Endothelial cell of umbilical vein (primary cell): ENCODE data around the gene TMEM51.

Source experiments
- EZH2 ChIP-seq: IDR thresholded peaks from 2 replicates; pipeline ENCODE4 v1.6.1; 2012; ENCODE audit warnings: borderline replicate concordance, low read depth, mild to moderate bottlenecking, moderate library complexity, low read length, inconsistent platforms; ENCODE audit not compliant: severe bottlenecking
- MYC ChIP-seq: IDR thresholded peaks from one replicate; pipeline ENCODE4 v1.6.1; 2011; ENCODE audit warnings: mild to moderate bottlenecking, low read depth, low read length
- POLR2A ChIP-seq: IDR thresholded peaks from 2 replicates; pipeline ENCODE4 v1.6.1; 2012; ENCODE audit warnings: low read depth, mild to moderate bottlenecking, control low read depth, low read length
- POLR2AphosphoS5 ChIP-seq: IDR thresholded peaks from 2 replicates; pipeline ENCODE4 v1.6.1; 2012; ENCODE audit warnings: low read depth, mild to moderate bottlenecking, control low read depth, low read length, moderate library complexity; ENCODE audit not compliant: insufficient read depth
- TF ChIP-seq, protein P1 (sequence below): IDR thresholded peaks from 2 replicates; pipeline ENCODE4 v1.6.1; 2011; ENCODE audit not compliant: insufficient read depth, insufficient read length
- TF ChIP-seq, protein P2 (sequence below), 2 donors: IDR thresholded peaks; 1 replicate in 1 of 2; 2 replicates in 1 of 2; pipeline ENCODE4 v1.5.1; 2011; ENCODE audit warnings: low read length in 2 of 2, mild to moderate bottlenecking in 2 of 2, moderate library complexity in 2 of 2, control low read depth in 1 of 2, inconsistent platforms in 1 of 2, low read depth in 1 of 2; ENCODE audit not compliant: insufficient read depth in 1 of 2; ENCODE audit errors: extremely low read depth in 1 of 2

DNA sequence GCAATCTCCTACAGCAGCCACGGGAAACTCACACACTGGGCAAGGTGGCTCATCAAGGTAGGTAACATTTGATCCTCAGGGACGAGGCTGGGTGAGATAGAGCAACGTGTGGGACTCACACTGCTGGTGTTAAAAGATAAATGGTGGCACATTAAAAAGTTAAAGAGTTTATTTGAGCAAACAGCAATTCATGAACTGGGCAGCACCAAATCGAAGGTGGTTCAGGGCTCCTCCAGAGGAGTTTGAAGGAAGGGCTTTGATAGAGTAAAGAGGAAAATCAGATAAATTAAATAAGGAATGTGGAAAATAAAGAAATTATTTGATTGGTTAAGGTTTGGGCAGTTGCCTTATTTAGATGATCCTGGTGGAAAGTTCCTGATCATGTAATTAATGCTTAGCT lies 23.6 kb upstream of the TMEM51 start:
- no peak for TF ChIP-seq POLR2A
- TF ChIP-seq POLR2AphosphoS5: no peak
- TF ChIP-seq EZH2: no peak
- TF ChIP-seq, protein P1, sequence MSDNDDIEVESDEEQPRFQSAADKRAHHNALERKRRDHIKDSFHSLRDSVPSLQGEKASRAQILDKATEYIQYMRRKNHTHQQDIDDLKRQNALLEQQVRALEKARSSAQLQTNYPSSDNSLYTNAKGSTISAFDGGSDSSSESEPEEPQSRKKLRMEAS: no peak
- TF ChIP-seq, protein P2, sequence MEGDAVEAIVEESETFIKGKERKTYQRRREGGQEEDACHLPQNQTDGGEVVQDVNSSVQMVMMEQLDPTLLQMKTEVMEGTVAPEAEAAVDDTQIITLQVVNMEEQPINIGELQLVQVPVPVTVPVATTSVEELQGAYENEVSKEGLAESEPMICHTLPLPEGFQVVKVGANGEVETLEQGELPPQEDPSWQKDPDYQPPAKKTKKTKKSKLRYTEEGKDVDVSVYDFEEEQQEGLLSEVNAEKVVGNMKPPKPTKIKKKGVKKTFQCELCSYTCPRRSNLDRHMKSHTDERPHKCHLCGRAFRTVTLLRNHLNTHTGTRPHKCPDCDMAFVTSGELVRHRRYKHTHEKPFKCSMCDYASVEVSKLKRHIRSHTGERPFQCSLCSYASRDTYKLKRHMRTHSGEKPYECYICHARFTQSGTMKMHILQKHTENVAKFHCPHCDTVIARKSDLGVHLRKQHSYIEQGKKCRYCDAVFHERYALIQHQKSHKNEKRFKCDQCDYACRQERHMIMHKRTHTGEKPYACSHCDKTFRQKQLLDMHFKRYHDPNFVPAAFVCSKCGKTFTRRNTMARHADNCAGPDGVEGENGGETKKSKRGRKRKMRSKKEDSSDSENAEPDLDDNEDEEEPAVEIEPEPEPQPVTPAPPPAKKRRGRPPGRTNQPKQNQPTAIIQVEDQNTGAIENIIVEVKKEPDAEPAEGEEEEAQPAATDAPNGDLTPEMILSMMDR (IDR thresholded peaks at IDR 0.05; ENCODE audit: extremely low read depth in 1 of 2, insufficient read depth in 1 of 2, low read depth in 1 of 2, low read length in 2 of 2): no peak
- no peak for TF ChIP-seq MYC
